Smooth muscle cell (in vitro differentiated cells): ENCODE results near the gene PRG2. TPM values are rescaled to one million over a fixed set of nuclear protein-coding genes. Genes with fewer than 3 reads are reported as not detected.

Experiments
- DNase-seq: peaks from one replicate; lab custom pipeline; 2025; ENCODE audit not compliant: unreplicated experiment; lab: John Stamatoyannopoulos, UW
- H2AFZ ChIP-seq: fragments of 200-600 bp; sonication (generic); 2 replicates; pipeline ENCODE4 v1.6.0; 2016; ENCODE audit warnings: antibody characterized with exemption, low read depth, mild to moderate bottlenecking
- H3F3A ChIP-seq: fragments of 200-600 bp; sonication (generic); 2 replicates; pipeline ENCODE4 v1.6.0; 2017; ENCODE audit warnings: antibody characterized with exemption, low read depth
- H3K27ac ChIP-seq: fragments of 200-600 bp; sonication (generic); 2 replicates; pipeline ENCODE4 v1.5.1; 2016; ENCODE audit warnings: low read depth, mild to moderate bottlenecking
- H3K27me3 ChIP-seq: fragments of 200-600 bp; sonication (generic); 2 replicates; pipeline ENCODE4 v1.6.1; 2016; ENCODE audit warnings: low read depth, mild to moderate bottlenecking
- H3K36me3 ChIP-seq: fragments of 200-600 bp; sonication (generic); 2 replicates; pipeline ENCODE4 v1.5.1; 2016; ENCODE audit warnings: low read depth
- H3K4me1 ChIP-seq: fragments of 200-600 bp; sonication (generic); 2 replicates; pipeline ENCODE4 v1.5.1; 2016; ENCODE audit warnings: low read depth
- H3K4me2 ChIP-seq: fragments of 200-600 bp; sonication (generic); 2 replicates; pipeline ENCODE4 v1.6.0; 2016; ENCODE audit warnings: mild to moderate bottlenecking
- H3K4me3 ChIP-seq: fragments of 200-600 bp; sonication (generic); 2 replicates; pipeline ENCODE4 v1.5.1; 2016; ENCODE audit warnings: mild to moderate bottlenecking
- H3K79me2 ChIP-seq: fragments of 200-600 bp; sonication (generic); 2 replicates; pipeline ENCODE4 v1.6.0; 2016; ENCODE audit warnings: low read depth, mild to moderate bottlenecking
- H3K9ac ChIP-seq: fragments of 200-600 bp; sonication (generic); 2 replicates; pipeline ENCODE4 v1.6.0; 2016; ENCODE audit warnings: low read depth
- H3K9me3 ChIP-seq: fragments of 200-600 bp; sonication (generic); replicated peaks from 2 replicates; pipeline ENCODE4 v1.5.1; 2016; ENCODE audit warnings: low read depth
- H4K20me1 ChIP-seq: fragments of 200-600 bp; sonication (generic); 2 replicates; pipeline ENCODE4 v1.6.0; 2016; ENCODE audit warnings: low read depth
- CTCF ChIP-seq: fragments of 200-600 bp; sonication (generic); IDR thresholded peaks from 2 replicates; pipeline ENCODE4 v1.5.1; 2017; ENCODE audit warnings: borderline replicate concordance, mild to moderate bottlenecking, antibody characterized with exemption; ENCODE audit not compliant: insufficient read depth, poor library complexity, severe bottlenecking
- WGBS: methylation state at CpG from one replicate; pipeline ENCODE4 v1.1.7; 2016; ENCODE audit warnings: low lambda C conversion rate; 5-methylcytosine and 5-hydroxymethylcytosine counted together
- polyA plus RNA-seq: library from polyadenylated mRNA; unstranded; fragments of >200 nt; fragmentation: Nextera tagmentation; extraction: Ambion mirVana; gene quantifications from 2 replicates; pipeline ENCODE4 v1.2.1, GENCODE V29; 2016
- total RNA-seq: library from RNA; depleted of rRNA; stranded (reverse); fragments of >200 nt; gene quantifications from 2 replicates; pipeline ENCODE4 v1.2.3, GENCODE V29; 2014

PRG2 gene
- total and polyA plus RNA-seq, 2 experiments from 2014 or later: not detected

- no peak for TF ChIP-seq CTCF
- no peak for DNase-seq
- H3K27me3 ChIP-seq: no peaks in the 10 kb centered on the region
- no peak overlapping the region for H3K9ac ChIP-seq
- no peaks in the 10 kb centered on the region for H3K36me3 ChIP-seq
- no peaks in the 10 kb centered on the region for H3K9me3 ChIP-seq
- no peak overlapping the region for H3K27ac ChIP-seq
- no peak overlapping the region for H3K4me3 ChIP-seq
- H3K4me1 ChIP-seq: peaks cover 12% of the 10 kb centered on the region
- H3K79me2 ChIP-seq: no peaks in the 10 kb centered on the region
- H3F3A ChIP-seq: no peaks in the 10 kb centered on the region
- H3K4me2 ChIP-seq: no peak overlapping the region
- no peak overlapping the region for H2AFZ ChIP-seq
- no peaks in the 10 kb centered on the region for H4K20me1 ChIP-seq
Measured at GRCh38 chr11:57421805-57422204, 31.4 kb upstream of the PRG2 start.

- Histone ChIP-seq H3K4me3 (no peak overlapping the region), H3K27ac (no peak overlapping the region), H4K20me1 (no peaks in the 10 kb centered on the region), H3K9ac (no peak overlapping the region), H2AFZ (no peak overlapping the region), H3K27me3 (no peaks in the 10 kb centered on the region), H3K9me3 (no peaks in the 10 kb centered on the region), H3F3A (no peaks in the 10 kb centered on the region), H3K4me1 (peaks cover 4% of the 10 kb centered on the region), H3K79me2 (no peaks in the 10 kb centered on the region), H3K36me3 (no peaks in the 10 kb centered on the region), H3K4me2 (no peak overlapping the region)
- TF ChIP-seq CTCF: no peak
- 94% methylated on average over 4 of the region's 4 CpGs for WGBS
- DNase-seq: no peak
Measured at GRCh38 chr11:57421066-57421465, 30.6 kb upstream of the PRG2 start.

- TF ChIP-seq CTCF: no peak
Measured at GRCh38 chr11:57419146-57419545, 28.7 kb upstream of the PRG2 start.

GRCh38 chr11:57418131-57418530 is 27.7 kb upstream of the PRG2 start:
- no peaks in the 10 kb centered on the region for H3K36me3 ChIP-seq
- H3K79me2 ChIP-seq: no peaks in the 10 kb centered on the region
- H2AFZ ChIP-seq: no peak overlapping the region
- no peak for DNase-seq
- no peak for TF ChIP-seq CTCF
- no peak overlapping the region for H3K4me3 ChIP-seq
- H4K20me1 ChIP-seq: no peaks in the 10 kb centered on the region
- H3K4me1 ChIP-seq: no peaks in the 10 kb centered on the region
- no peak overlapping the region for H3K27ac ChIP-seq
- no peaks in the 10 kb centered on the region for H3F3A ChIP-seq
- no peak overlapping the region for H3K9ac ChIP-seq
- no peak overlapping the region for H3K4me2 ChIP-seq
- H3K9me3 ChIP-seq: no peaks in the 10 kb centered on the region
- no peaks in the 10 kb centered on the region for H3K27me3 ChIP-seq

More at GRCh38 chr11:57419146-57419545, 28.7 kb upstream of the PRG2 start:
- Histone ChIP-seq H3K4me1 (no peaks in the 10 kb centered on the region), H3K79me2 (no peaks in the 10 kb centered on the region), H3K36me3 (no peaks in the 10 kb centered on the region), H3K9ac (no peak overlapping the region), H3F3A (no peaks in the 10 kb centered on the region), H3K4me3 (no peak overlapping the region), H2AFZ (no peak overlapping the region), H4K20me1 (no peaks in the 10 kb centered on the region), H3K4me2 (no peak overlapping the region), H3K27ac (no peak overlapping the region), H3K9me3 (no peaks in the 10 kb centered on the region), H3K27me3 (no peaks in the 10 kb centered on the region)
- no peak for DNase-seq
- WGBS: 97% methylated on average over 3 of the region's 3 CpGs
